Measurements from ENCODE around the gene CACNA2D4. TPM values are rescaled to one million over a fixed set of nuclear protein-coding genes. Genes with fewer than 3 reads are reported as not detected.

Gene CACNA2D4
- total and polyA plus RNA-seq, 11 donors: 0.10 to 9.0 (median 1.2) TPM

DNA sequence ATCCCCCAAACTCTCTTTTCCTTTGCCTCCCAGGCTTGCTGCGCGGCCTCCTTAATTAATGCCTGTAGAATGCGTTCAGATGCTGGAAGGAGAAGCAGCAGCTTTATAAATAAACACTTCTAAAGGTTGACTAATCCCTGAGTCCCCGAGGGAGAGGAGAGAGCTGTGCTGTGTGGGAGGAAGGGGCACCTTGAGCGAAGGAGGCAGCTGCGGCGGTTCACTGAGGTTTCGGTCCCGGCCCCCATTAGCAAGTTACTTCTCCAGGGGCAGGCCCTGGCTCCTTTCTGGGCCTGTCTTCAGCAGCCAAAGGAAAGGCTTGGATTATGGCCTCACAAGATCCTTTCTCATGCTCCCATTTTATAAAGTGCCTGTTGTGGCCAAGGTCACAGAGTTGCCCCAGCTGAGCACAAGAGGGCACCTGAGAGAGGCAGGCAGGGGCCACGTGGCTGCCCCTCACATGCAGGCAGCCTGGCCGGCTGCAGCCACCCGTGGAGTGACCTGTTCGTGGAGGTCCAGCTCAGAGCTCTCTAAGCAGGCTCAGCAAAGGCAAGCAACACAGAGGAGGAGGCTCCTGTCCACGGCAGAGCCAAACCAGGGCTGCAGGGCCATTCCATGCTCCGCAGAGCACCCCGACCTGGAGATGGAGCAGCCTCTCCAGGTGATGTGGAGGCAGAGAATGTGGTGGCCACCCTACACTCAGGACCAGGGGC is 15.0 kb upstream of the CACNA2D4 start:
- peaks cover 0 to 47% (median 6%) of the 10 kb centered on the region in 12 donors for H3K4me1 ChIP-seq
- peak in 1 of 5 donors; percentile 16 for DNase-seq

DNA sequence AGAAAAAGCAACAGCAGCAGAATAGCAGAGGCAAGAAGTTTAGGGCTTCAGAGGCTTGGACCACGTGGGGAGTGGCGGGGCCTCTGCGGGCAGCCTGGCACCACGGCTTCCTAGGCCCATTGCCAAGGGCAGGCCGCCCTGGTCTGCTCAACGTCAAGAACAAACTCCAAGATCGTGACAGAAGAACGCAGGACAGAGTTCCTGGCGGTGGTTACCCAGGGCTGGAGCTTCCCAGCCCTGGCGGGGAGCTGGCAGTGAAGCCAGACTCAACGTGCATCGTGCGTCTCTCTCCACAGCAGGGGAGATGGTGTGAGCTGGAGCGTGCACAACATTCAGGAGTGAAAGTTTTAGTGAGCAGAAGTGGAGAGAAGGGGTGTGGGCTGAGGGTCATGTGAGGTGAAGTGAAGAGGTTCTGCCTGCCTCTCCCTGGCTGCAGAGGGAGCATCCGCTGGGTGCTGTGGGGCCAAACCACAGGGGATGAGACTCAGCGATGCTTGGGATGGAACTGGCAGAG is 13.9 kb upstream of the CACNA2D4 start:
- H3K4me1 ChIP-seq: peaks cover 0 to 58% (median 11%) of the 10 kb centered on the region in 12 donors
- peak overlapping the region in 6 of 12 donors; percentile 5 to 70 (median 38) for H3K27ac ChIP-seq
- DNase-seq: peak; percentile 77 to 90 (median 85)
- no peak for TF ChIP-seq POLR2A (IDR thresholded peaks at IDR 0.05)
- TF ChIP-seq, protein P1, sequence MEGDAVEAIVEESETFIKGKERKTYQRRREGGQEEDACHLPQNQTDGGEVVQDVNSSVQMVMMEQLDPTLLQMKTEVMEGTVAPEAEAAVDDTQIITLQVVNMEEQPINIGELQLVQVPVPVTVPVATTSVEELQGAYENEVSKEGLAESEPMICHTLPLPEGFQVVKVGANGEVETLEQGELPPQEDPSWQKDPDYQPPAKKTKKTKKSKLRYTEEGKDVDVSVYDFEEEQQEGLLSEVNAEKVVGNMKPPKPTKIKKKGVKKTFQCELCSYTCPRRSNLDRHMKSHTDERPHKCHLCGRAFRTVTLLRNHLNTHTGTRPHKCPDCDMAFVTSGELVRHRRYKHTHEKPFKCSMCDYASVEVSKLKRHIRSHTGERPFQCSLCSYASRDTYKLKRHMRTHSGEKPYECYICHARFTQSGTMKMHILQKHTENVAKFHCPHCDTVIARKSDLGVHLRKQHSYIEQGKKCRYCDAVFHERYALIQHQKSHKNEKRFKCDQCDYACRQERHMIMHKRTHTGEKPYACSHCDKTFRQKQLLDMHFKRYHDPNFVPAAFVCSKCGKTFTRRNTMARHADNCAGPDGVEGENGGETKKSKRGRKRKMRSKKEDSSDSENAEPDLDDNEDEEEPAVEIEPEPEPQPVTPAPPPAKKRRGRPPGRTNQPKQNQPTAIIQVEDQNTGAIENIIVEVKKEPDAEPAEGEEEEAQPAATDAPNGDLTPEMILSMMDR (IDR thresholded peaks at IDR 0.05): no peak
- H3K27me3 ChIP-seq: peaks cover 0 to 3% (median 0%) of the 10 kb centered on the region in 9 donors
- no peak overlapping the region for H3K4me3 ChIP-seq
- intact Hi-C loops (cut with DNase I): no loop called here
- peaks cover 0 to 1% (median 0%) of the 10 kb centered on the region in 9 donors for H3K36me3 ChIP-seq
- H3K9me3 ChIP-seq: no peaks in the 10 kb centered on the region
- peak; percentile 74 to 87 (median 80) for ATAC-seq
- WGBS, 4 donors: 32 to 40% (median 36%) methylated on average over 16 of the region's 16 CpGs

More for the DNA sequence above, 15.0 kb upstream of the CACNA2D4 start:
- intact Hi-C loops (cut with DNase I): loop anchor here in 1 of 10 donors (2.0 kb wide), 1 partner anchor 283 kb away; no protein-coding TSS in a partner anchor
- H3K27ac ChIP-seq: peak overlapping the region in 1 of 12 donors; percentile 58
- TF ChIP-seq POLR2A (IDR thresholded peaks at IDR 0.05): no peak
- TF ChIP-seq, protein P1 (IDR thresholded peaks at IDR 0.05): no peak
- no peaks in the 10 kb centered on the region for H3K9me3 ChIP-seq
- H3K4me3 ChIP-seq: no peak overlapping the region
- H3K36me3 ChIP-seq: peaks cover 0 to 13% (median 0%) of the 10 kb centered on the region in 9 donors
- WGBS, 4 donors: 73 to 77% (median 76%) methylated on average over 6 to 16 of the region's 16 CpGs
- ATAC-seq: no peak
- H3K27me3 ChIP-seq: no peaks in the 10 kb centered on the region

DNA sequence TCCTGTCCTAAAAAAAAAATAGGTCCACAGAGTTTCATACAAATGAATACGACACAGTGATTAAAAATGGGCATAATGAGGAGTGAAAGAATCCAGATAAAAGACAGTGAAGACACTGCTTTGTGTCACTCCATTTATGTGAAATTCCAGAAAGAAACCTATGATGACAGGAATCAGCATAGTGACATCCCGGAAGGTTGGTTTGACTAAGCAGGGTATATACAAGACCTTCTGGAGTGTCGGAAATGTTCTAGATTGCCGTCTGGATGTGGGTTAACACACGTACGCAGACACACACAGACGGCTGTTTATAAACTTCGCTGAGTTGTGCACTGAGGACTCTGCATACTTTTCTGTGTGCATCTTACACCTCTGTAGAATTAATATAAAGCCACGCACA is 13.2 kb upstream of the CACNA2D4 start:
- DNase-seq (no peak), ATAC-seq (no peak)
- Histone ChIP-seq H3K27me3 (peaks cover 0 to 9% (median 0%) of the 10 kb centered on the region in 9 donors), H3K4me1 (peaks cover 0 to 58% (median 14%) of the 10 kb centered on the region in 12 donors), H3K9me3 (no peaks in the 10 kb centered on the region), H3K27ac (peak overlapping the region in 4 of 12 donors; percentile 3 to 59 (median 54)), H3K4me3 (no peak overlapping the region), H3K36me3 (no peaks in the 10 kb centered on the region)
- TF ChIP-seq POLR2A (IDR thresholded peaks at IDR 0.05): no peak
- TF ChIP-seq, protein P1 (IDR thresholded peaks at IDR 0.05): no peak
- WGBS, 4 donors: 77 to 83% (median 78%) methylated on average over 9 of the region's 9 CpGs
- intact Hi-C loops (cut with DNase I): no loop called here

Data from heart left ventricle (tissue), 16 donors.